TTC549 (cell line): ENCODE measurements around the gene NNMT.

Experiments used
- FAIRE-seq: peaks from 2 replicates; lab custom pipeline; 2012; peaks lifted over from hg19 to GRCh38; lab: Jason Lieb, UNC

The NNMT gene

GRCh38 chr11:114348200-114349191 is 52.3 kb downstream of the NNMT start:
- FAIRE-seq, result no peak

DNA sequence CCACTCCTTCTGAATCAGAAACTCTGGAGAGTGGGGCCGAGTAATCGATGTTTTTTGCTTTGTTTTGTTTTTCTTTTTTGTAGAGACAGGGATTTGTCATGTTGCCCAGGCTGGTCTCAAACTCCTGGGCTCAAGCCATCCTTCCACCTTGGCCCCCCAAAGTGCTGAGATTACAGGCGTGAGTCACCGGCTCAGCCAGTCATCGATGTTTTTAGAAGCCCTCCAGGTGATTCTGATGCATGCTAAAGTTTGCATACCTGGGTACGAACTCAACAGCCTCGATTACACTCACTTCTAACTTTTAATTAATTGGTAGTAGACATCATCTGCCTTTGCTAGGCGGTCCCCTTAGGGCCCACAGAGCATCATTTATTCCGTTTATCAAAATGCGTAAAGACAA is 53.8 kb downstream of the NNMT start:
- FAIRE-seq, result no peak

GRCh38 chr11:114353443-114353842 is 57.2 kb downstream of the NNMT start:
- no peak for FAIRE-seq

DNA sequence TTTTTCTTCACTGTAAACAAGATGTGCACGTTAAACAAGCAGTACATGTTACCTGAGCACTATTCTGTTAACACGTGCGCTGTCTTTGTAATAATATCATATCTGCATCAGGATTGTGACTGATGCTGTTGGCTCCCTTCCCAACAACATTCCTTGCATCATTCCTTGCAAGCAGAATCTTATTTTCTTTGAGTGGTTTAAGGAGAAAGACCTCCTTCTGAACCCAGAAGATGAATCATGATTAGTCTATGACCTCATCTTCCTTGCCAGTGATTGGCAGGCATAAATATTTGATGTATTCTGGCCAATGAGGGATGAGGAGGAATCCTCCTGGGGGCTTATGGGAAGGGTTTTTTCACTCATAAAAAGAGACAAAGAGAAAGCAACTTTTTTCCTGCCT is 57.9 kb downstream of the NNMT start:
- no peak for FAIRE-seq

- FAIRE-seq, result no peak
Observed at GRCh38 chr11:114358716-114359115, 62.5 kb downstream of the NNMT start.

- FAIRE-seq, result no peak
Observed at GRCh38 chr11:114359342-114359741, 63.1 kb downstream of the NNMT start.

- FAIRE-seq, result no peak
Observed at GRCh38 chr11:114362326-114362725, 66.1 kb downstream of the NNMT start.

- FAIRE-seq, result no peak
Observed at GRCh38 chr11:114362958-114363357, 66.8 kb downstream of the NNMT start.
